LNCaP clone FGC (cell line): ENCODE results near the gene SNCAIP.

ENCODE experiments used
- DNase-seq: peaks from one replicate; pipeline ENCODE4 v3.0.0-alpha.2; 2011; ENCODE audit warnings: low read depth
- H3K4me3 ChIP-seq: 2 replicates; pipeline ENCODE4 v1.5.1; 2011; ENCODE audit warnings: mild to moderate bottlenecking, low read depth, low read length, control low read depth
- TF ChIP-seq, protein P1 (sequence below): IDR thresholded peaks from 2 replicates; pipeline ENCODE4 v1.5.1; 2012; ENCODE audit warnings: mild to moderate bottlenecking; ENCODE audit not compliant: control insufficient read depth, insufficient read depth; ENCODE audit errors: extremely low read depth

SNCAIP gene

DNA sequence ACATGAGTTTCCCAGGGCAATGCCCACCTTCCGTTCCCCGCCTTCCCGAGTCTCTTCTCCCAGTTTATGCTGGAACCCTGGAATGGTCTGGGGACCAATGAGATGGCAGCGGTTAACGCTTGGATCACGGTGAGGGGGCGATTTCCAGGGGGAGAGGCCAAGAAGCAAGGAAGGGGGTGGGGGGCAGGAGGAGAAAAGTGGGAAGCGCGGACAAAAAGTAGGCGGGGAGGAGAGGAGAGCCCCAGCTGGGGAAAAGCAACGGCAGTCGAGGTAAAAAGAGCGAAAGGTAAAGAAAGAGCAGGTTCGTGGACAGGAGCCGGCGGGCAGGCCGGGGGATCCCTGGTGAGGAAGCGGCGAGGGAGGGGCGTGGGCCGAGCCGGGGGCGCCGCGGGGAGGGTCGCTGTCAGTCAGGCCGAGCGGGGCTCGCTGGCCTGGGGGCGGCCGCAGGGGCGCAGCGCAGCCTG, 508 bp upstream of the SNCAIP start:
- DNase-seq = no peak
- no peak overlapping the region for H3K4me3 ChIP-seq
- TF ChIP-seq, protein P1, sequence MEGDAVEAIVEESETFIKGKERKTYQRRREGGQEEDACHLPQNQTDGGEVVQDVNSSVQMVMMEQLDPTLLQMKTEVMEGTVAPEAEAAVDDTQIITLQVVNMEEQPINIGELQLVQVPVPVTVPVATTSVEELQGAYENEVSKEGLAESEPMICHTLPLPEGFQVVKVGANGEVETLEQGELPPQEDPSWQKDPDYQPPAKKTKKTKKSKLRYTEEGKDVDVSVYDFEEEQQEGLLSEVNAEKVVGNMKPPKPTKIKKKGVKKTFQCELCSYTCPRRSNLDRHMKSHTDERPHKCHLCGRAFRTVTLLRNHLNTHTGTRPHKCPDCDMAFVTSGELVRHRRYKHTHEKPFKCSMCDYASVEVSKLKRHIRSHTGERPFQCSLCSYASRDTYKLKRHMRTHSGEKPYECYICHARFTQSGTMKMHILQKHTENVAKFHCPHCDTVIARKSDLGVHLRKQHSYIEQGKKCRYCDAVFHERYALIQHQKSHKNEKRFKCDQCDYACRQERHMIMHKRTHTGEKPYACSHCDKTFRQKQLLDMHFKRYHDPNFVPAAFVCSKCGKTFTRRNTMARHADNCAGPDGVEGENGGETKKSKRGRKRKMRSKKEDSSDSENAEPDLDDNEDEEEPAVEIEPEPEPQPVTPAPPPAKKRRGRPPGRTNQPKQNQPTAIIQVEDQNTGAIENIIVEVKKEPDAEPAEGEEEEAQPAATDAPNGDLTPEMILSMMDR = no peak

DNA sequence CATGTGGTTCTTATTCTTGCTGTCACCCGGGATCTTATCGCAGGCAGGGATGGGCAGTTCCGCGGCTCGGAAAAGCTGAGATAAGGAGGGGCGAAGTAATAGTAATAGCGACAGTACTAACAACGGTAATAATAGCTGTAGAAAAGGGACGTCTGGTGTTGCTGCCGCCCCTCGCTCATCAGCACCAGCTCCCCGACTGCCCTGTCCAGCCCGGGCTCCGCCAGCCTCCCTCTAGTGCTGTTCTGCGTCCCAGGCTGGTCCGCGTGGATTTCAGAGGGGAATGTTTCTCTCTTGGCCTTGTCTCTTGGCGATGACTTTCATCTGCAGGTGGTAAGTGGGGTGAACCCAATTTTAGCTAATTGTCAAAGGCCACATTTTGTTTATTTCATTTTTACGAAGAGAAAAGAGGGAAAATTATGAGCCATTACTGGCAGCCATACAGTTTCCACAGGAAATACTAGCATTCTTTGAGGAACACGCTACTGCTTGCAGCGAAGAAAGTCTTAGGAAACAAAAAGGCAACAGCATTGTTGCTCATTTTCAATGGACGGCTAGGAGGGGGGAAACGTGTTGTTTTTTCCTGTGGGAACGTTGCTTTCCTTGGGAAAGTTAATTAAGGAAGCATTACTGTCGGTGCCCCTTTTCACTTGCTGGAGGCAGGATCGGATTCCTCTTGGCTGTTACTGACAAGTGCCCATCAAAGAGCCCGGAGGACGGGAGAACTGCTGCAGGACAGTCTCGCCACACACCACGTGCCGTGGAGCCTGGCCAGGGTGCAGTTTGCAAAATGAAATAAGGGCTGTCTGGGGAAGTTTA, 762 bp downstream of the SNCAIP start:
- H3K4me3 ChIP-seq = no peak overlapping the region
- DNase-seq = no peak
- TF ChIP-seq, protein P1 = no peak

DNA sequence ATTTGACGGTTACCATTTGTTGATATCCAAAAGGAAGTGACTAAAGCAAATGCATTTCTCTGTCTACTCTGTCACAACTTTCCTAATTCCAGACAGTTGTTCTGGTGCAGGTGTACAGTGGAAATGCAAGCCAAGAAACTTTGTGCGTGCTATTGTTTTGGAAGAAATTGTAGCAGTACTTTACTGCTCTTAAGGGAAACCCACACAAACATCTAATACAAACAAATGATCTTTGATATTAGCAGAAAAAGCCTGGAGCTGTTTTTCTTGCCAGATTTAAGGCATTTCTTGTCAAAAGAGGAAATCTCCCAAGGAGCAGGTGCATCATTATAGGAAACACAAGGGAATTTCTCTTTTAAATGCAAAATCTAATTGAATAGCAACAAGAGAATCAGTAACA, 2.0 kb downstream of the SNCAIP start:
- TF ChIP-seq, protein P1 = no peak
- H3K4me3 ChIP-seq = no peak overlapping the region
- DNase-seq = no peak

DNA sequence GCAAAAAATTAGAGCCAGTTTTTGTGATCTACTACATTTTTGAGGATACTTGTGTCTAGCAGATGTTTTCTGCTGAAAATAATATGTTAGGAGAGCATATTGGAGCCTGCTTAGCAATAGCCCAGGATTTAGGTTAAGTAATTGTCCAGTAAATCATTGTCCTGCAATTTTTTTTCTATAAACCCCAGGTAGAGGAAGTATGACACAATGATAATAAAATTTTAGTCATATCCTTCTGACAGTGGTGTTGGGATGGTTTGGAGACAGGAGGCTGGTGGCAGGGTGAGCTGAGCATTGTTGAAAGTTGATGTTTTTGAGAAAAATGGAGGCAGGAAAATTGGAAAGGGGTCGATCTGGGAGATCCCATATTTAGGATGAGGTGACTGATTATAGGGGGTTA, 3.5 kb downstream of the SNCAIP start:
- H3K4me3 ChIP-seq = no peak overlapping the region
- TF ChIP-seq, protein P1 = no peak
- no peak for DNase-seq

DNA sequence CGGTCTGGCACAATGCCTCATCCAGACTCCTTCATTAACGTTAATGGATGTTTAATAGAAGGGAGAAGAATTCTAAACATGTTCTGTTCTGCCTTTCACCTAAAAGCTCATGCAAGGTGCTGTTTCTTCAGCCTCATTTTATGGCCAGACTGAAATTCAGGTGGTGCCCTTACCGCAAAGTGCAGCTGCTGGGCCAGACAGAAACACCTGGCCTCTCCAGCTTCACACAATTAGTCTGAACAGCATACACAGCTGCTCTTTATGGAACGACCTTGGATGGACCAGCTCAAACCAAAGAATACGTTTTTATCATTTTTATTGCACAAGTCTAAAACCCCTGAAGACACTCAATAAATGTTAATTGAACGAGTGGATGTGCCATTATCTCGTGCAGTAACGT, 4.6 kb downstream of the SNCAIP start:
- no peak overlapping the region for H3K4me3 ChIP-seq
- TF ChIP-seq, protein P1 = no peak
- DNase-seq = no peak

DNA sequence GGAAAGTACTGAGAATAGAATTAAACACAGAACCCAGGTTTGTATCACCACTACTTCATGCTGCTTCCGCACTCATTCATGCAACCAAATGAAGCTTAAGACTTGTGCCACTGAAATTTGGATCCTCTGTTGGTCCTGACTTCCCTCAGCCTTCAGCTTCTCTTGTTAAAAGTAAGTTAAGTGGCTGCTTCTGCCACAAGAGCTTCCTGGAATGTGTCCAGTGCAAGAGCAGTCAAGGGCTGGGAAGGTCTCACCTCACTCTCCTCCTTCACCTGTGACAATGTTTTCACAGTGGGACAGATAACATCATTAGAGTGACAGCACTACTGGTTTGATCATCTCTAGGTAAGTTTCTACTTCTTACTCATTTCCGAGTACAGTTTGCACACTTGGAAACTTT, 7.9 kb downstream of the SNCAIP start:
- H3K4me3 ChIP-seq = no peak overlapping the region
- DNase-seq = no peak
- TF ChIP-seq, protein P1 = no peak

DNA sequence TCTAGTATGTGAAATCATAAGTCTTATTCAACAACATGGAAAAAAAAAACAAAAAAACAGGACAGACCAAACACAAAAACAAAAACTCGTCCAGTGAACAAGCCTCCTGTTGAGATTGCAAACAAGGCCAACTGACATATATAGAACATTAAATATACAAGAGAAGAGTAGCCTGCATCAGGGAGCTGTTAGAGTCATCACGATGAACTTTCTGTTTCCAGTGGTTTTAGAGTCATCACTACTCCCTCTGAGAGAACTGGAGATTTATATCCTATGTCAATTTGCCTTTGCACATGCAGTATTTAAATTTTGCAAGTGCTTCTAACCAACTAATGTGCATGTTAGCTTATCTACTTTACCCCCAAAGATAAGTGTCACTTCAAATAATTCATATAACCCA, 9.9 kb downstream of the SNCAIP start:
- TF ChIP-seq, protein P1 = no peak
- no peak for DNase-seq
- H3K4me3 ChIP-seq = no peak overlapping the region
